Epithelial cell of esophagus (primary cell): ENCODE results near the gene SP6.

Experiments used
- DNase-seq: peaks from one replicate; pipeline ENCODE4 v3.0.0; 2010; ENCODE audit warnings: low read depth
- H3K4me3 ChIP-seq: 2 replicates; pipeline ENCODE4 v1.5.1; 2011; ENCODE audit warnings: mild to moderate bottlenecking, low read length, control low read depth
- CTCF ChIP-seq: IDR thresholded peaks from 2 replicates; pipeline ENCODE4 v1.5.1; 2011; ENCODE audit warnings: low read depth, mild to moderate bottlenecking, low read length, control low read depth, inconsistent platforms; ENCODE audit not compliant: insufficient read depth; ENCODE audit errors: missing control alignments

The SP6 gene

GRCh38 chr17:47816947-47817346, 34.0 kb downstream of the SP6 start:
- no peak for TF ChIP-seq CTCF
- no peak for DNase-seq
- no peak overlapping the region for H3K4me3 ChIP-seq

- no peak for TF ChIP-seq CTCF
- no peak for DNase-seq
- H3K4me3 ChIP-seq = no peak overlapping the region
Measured at GRCh38 chr17:47816111-47816735, 34.7 kb downstream of the SP6 start.

GRCh38 chr17:47815106-47815918, 35.7 kb downstream of the SP6 start:
- TF ChIP-seq CTCF = no peak
- DNase-seq = no peak
- H3K4me3 ChIP-seq = no peak overlapping the region

GRCh38 chr17:47813512-47814031, 37.4 kb downstream of the SP6 start:
- TF ChIP-seq CTCF = no peak
- DNase-seq = no peak
- no peak overlapping the region for H3K4me3 ChIP-seq

GRCh38 chr17:47813077-47813476, 37.9 kb downstream of the SP6 start:
- no peak overlapping the region for H3K4me3 ChIP-seq
- no peak for TF ChIP-seq CTCF
- DNase-seq = no peak

- no peak for TF ChIP-seq CTCF
- H3K4me3 ChIP-seq = no peak overlapping the region
- DNase-seq = no peak
Measured at GRCh38 chr17:47812146-47812920, 38.6 kb downstream of the SP6 start.
